Activated naive CD4-positive, alpha-beta T cell treated with anti-CD3 and anti-CD28 coated beads, Interleukin-2, amount 50 U/mL, for 72 hours (primary cell): ENCODE data around the gene DCHS2. TPM values are rescaled to one million over a fixed set of nuclear protein-coding genes. Genes with fewer than 3 reads are reported as not detected.

Source experiments
- ATAC-seq, 2 donors: fragments of 150-1000 bp; cut with Tn5 transposase; 2 replicates each; pipeline ENCODE4 v1.10.0; 2021; ENCODE audit warnings: mild to moderate bottlenecking in 2 of 2, moderate library complexity in 2 of 2
- DNase-seq, 2 donors: peaks; one replicate each; pipeline ENCODE4 v3.0.0; 2021 to 2022; ENCODE audit warnings: low spot score in 2 of 2
- H3K27ac Mint-ChIP-seq, 2 donors: one replicate each; pipeline ENCODE4 v1.8.0; 2022; ENCODE audit warnings: mild to moderate bottlenecking in 2 of 2, mixed read lengths in 2 of 2
- H3K36me3 Mint-ChIP-seq, 2 donors: one replicate each; pipeline ENCODE4 v1.8.0; 2022; ENCODE audit warnings: mixed read lengths in 2 of 2
- H3K9me3 Mint-ChIP-seq, 2 donors: one replicate each; pipeline ENCODE4 v1.8.0; 2022; ENCODE audit warnings: mixed read lengths in 2 of 2
- total RNA-seq, 2 donors: library from RNA; stranded (reverse); gene quantifications; one replicate each; pipeline ENCODE4 v1.2.3, GENCODE V29; 2022

DCHS2 gene
- total RNA-seq, 2 donors from 2014 or later: not detected

- no peak for ATAC-seq
- Mint-ChIP-seq H3K36me3 (no peaks in the 10 kb centered on the region), H3K27ac (no peak overlapping the region), H3K9me3 (no peaks in the 10 kb centered on the region)
- no peak for DNase-seq
These were observed 23.7 kb downstream of the DCHS2 start for GRCh38 chr4:154467886-154468285.

- Mint-ChIP-seq H3K27ac (no peak overlapping the region), H3K36me3 (no peaks in the 10 kb centered on the region), H3K9me3 (no peaks in the 10 kb centered on the region)
- ATAC-seq: no peak
- no peak for DNase-seq
These were observed 25.3 kb downstream of the DCHS2 start for GRCh38 chr4:154466336-154466735.

- DNase-seq: no peak
These were observed 26.5 kb downstream of the DCHS2 start for GRCh38 chr4:154465085-154465484.

GRCh38 chr4:154464654-154465053 lies 26.9 kb downstream of the DCHS2 start:
- DNase-seq: no peak
- H3K27ac Mint-ChIP-seq: no peak overlapping the region

More at GRCh38 chr4:154465085-154465484, 26.5 kb downstream of the DCHS2 start:
- H3K36me3 Mint-ChIP-seq: no peaks in the 10 kb centered on the region
- no peak overlapping the region for H3K27ac Mint-ChIP-seq
- H3K9me3 Mint-ChIP-seq: no peaks in the 10 kb centered on the region
- ATAC-seq: no peak

GRCh38 chr4:154462081-154462810 lies 29.4 kb downstream of the DCHS2 start:
- Mint-ChIP-seq H3K9me3 (no peaks in the 10 kb centered on the region), H3K36me3 (no peaks in the 10 kb centered on the region), H3K27ac (no peak overlapping the region)
- DNase-seq: no peak
- ATAC-seq: no peak

More at GRCh38 chr4:154464654-154465053, 26.9 kb downstream of the DCHS2 start:
- Mint-ChIP-seq H3K36me3 (no peaks in the 10 kb centered on the region), H3K9me3 (no peaks in the 10 kb centered on the region)
- no peak for ATAC-seq

- Mint-ChIP-seq H3K27ac (no peak overlapping the region), H3K9me3 (peaks cover 0 to 5% of the 10 kb centered on the region in 2 donors), H3K36me3 (no peaks in the 10 kb centered on the region)
- ATAC-seq: no peak
- no peak for DNase-seq
These were observed 34.1 kb downstream of the DCHS2 start for GRCh38 chr4:154457471-154457870.

- peaks cover 0 to 5% of the 10 kb centered on the region in 2 donors for H3K9me3 Mint-ChIP-seq
- no peaks in the 10 kb centered on the region for H3K36me3 Mint-ChIP-seq
- H3K27ac Mint-ChIP-seq: no peak overlapping the region
- ATAC-seq: no peak
- DNase-seq: no peak
These were observed 34.7 kb downstream of the DCHS2 start for GRCh38 chr4:154456889-154457288.

- DNase-seq: no peak
- no peak for ATAC-seq
- H3K27ac Mint-ChIP-seq: no peak overlapping the region
- peaks cover 0 to 5% of the 10 kb centered on the region in 2 donors for H3K9me3 Mint-ChIP-seq
- H3K36me3 Mint-ChIP-seq: no peaks in the 10 kb centered on the region
These were observed 35.4 kb downstream of the DCHS2 start for GRCh38 chr4:154456240-154456639.

GRCh38 chr4:154455111-154455510 lies 36.5 kb downstream of the DCHS2 start:
- H3K36me3 Mint-ChIP-seq: no peaks in the 10 kb centered on the region
- DNase-seq: no peak
- H3K27ac Mint-ChIP-seq: no peak overlapping the region
- no peak for ATAC-seq
- H3K9me3 Mint-ChIP-seq: peaks cover 0 to 5% of the 10 kb centered on the region in 2 donors

- no peak overlapping the region for H3K27ac Mint-ChIP-seq
- H3K36me3 Mint-ChIP-seq: no peaks in the 10 kb centered on the region
- ATAC-seq (no peak), DNase-seq (no peak)
- H3K9me3 Mint-ChIP-seq: peaks cover 0 to 5% of the 10 kb centered on the region in 2 donors
These were observed 36.9 kb downstream of the DCHS2 start for GRCh38 chr4:154454710-154455109.

GRCh38 chr4:154452798-154453346 lies 38.7 kb downstream of the DCHS2 start:
- Mint-ChIP-seq H3K27ac (no peak overlapping the region), H3K36me3 (no peaks in the 10 kb centered on the region), H3K9me3 (peaks cover 0 to 5% of the 10 kb centered on the region in 2 donors)
- ATAC-seq (no peak), DNase-seq (no peak)

- H3K36me3 Mint-ChIP-seq: no peaks in the 10 kb centered on the region
- peaks cover 0 to 5% of the 10 kb centered on the region in 2 donors for H3K9me3 Mint-ChIP-seq
- no peak for ATAC-seq
- no peak overlapping the region for H3K27ac Mint-ChIP-seq
- DNase-seq: no peak
These were observed 40.6 kb downstream of the DCHS2 start for GRCh38 chr4:154450966-154451365.

- DNase-seq (no peak), ATAC-seq (no peak)
- no peaks in the 10 kb centered on the region for H3K9me3 Mint-ChIP-seq
- H3K27ac Mint-ChIP-seq: no peak overlapping the region
- H3K36me3 Mint-ChIP-seq: no peaks in the 10 kb centered on the region
These were observed 46.6 kb downstream of the DCHS2 start for GRCh38 chr4:154444958-154445357.

- Mint-ChIP-seq H3K36me3 (no peaks in the 10 kb centered on the region), H3K9me3 (no peaks in the 10 kb centered on the region), H3K27ac (no peak overlapping the region)
- no peak for DNase-seq
- no peak for ATAC-seq
These were observed 49.6 kb downstream of the DCHS2 start for GRCh38 chr4:154441982-154442381.

- Mint-ChIP-seq H3K9me3 (no peaks in the 10 kb centered on the region), H3K27ac (no peak overlapping the region), H3K36me3 (no peaks in the 10 kb centered on the region)
- no peak for ATAC-seq
- DNase-seq: no peak
These were observed 50.5 kb downstream of the DCHS2 start for GRCh38 chr4:154441124-154441523.

GRCh38 chr4:154439224-154439623 lies 52.4 kb downstream of the DCHS2 start:
- Mint-ChIP-seq H3K9me3 (no peaks in the 10 kb centered on the region), H3K36me3 (no peaks in the 10 kb centered on the region), H3K27ac (no peak overlapping the region)
- ATAC-seq (no peak), DNase-seq (no peak)

- no peaks in the 10 kb centered on the region for H3K9me3 Mint-ChIP-seq
- no peak for DNase-seq
- no peaks in the 10 kb centered on the region for H3K36me3 Mint-ChIP-seq
- H3K27ac Mint-ChIP-seq: no peak overlapping the region
- ATAC-seq: no peak
These were observed 55.7 kb downstream of the DCHS2 start for GRCh38 chr4:154435895-154436294.

GRCh38 chr4:154433543-154433942 lies 58.1 kb downstream of the DCHS2 start:
- Mint-ChIP-seq H3K27ac (no peak overlapping the region), H3K9me3 (no peaks in the 10 kb centered on the region), H3K36me3 (no peaks in the 10 kb centered on the region)
- DNase-seq (no peak), ATAC-seq (no peak)
